SK-N-SH (cell line): ENCODE results near the gene C2CD4D. TPM values are rescaled to one million over a fixed set of nuclear protein-coding genes. Genes with fewer than 3 reads are reported as not detected.

Experiments
- CTCF ChIA-PET: fragments of 300-600, 350-600 bp; formaldehyde crosslinking; extraction: SDS; loops from one replicate; lab custom pipeline; 2021; lab: Yijun Ruan, JAX
- POLR2A ChIA-PET: fragments of 350-600 bp; sonication (Branson Sonifier 250); formaldehyde crosslinking; extraction: SDS; loops from one replicate; lab custom pipeline; 2020; ENCODE audit warnings: antibody characterized with exemption, inconsistent platforms; lab: Yijun Ruan, JAX
- DNase-seq: peaks from one replicate; pipeline ENCODE4 v3.0.0; 2012
- H2AFZ ChIP-seq: fragments of 200-600 bp; sonication (generic); 2 replicates; pipeline ENCODE4 v1.8.1; 2016; ENCODE audit warnings: antibody characterized with exemption, mild to moderate bottlenecking, low read depth
- H3F3A ChIP-seq: fragments of 200-600 bp; sonication (generic); replicated peaks from 2 replicates; pipeline ENCODE3; 2016; ENCODE audit warnings: antibody characterized with exemption, mild to moderate bottlenecking; ENCODE audit not compliant: insufficient read depth
- H3K27ac ChIP-seq, 2 experiments: fragments of 200-500 bp in 1 of 2; fragments of 200-600 bp in 1 of 2; sonication (Bioruptor generic) in 1 of 2; sonication (generic), shearing (Covaris generic) in 1 of 2; 2 replicates each; pipeline versions ENCODE4 v1.5.1 to v1.6.1; 2014 to 2016; ENCODE audit warnings: low read depth in 2 of 2, inconsistent platforms in 1 of 2, low read length in 1 of 2, mild to moderate bottlenecking in 1 of 2, mixed read lengths in 1 of 2
- H3K27me3 ChIP-seq: fragments of 200-600 bp; sonication (generic), shearing (Covaris generic); 2 replicates; pipeline ENCODE4 v1.6.1; 2016; ENCODE audit warnings: mixed run types; ENCODE audit not compliant: insufficient read depth
- H3K36me3 ChIP-seq, 2 experiments: fragments of 200-500 bp in 1 of 2; fragments of 200-600 bp in 1 of 2; sonication (Bioruptor generic) in 1 of 2; sonication (generic) in 1 of 2; replicated peaks in 1 of 2; 2 replicates each; pipeline versions ENCODE3 to v1.5.1; 2014 to 2016; ENCODE audit warnings: low read length in 1 of 2, mild to moderate bottlenecking in 1 of 2; ENCODE audit not compliant: insufficient read depth in 2 of 2, control insufficient read depth in 1 of 2
- H3K4me1 ChIP-seq, 2 experiments: fragments of 200-500 bp in 1 of 2; fragments of 200-600 bp in 1 of 2; sonication (Bioruptor generic) in 1 of 2; sonication (generic), shearing (Covaris generic) in 1 of 2; 2 replicates each; pipeline versions ENCODE4 v1.5.1 to v1.6.1; 2014 to 2016; ENCODE audit warnings: low read depth in 1 of 2, low read length in 1 of 2, mixed run types in 1 of 2; ENCODE audit not compliant: insufficient read depth in 2 of 2, control insufficient read depth in 1 of 2
- H3K4me2 ChIP-seq: fragments of 200-600 bp; sonication (generic), shearing (Covaris generic); 2 replicates; pipeline ENCODE4 v1.6.1; 2017; ENCODE audit warnings: mixed run types
- H3K4me3 ChIP-seq, 2 experiments: fragments of 200-500 bp in 1 of 2; fragments of 200-600 bp in 1 of 2; sonication (Bioruptor generic) in 1 of 2; sonication (generic), shearing (Covaris generic) in 1 of 2; 2 replicates each; pipeline versions ENCODE4 v1.5.1 to v1.8.1; 2014 to 2016; ENCODE audit warnings: low read depth in 2 of 2, inconsistent platforms in 1 of 2, low read length in 1 of 2, mild to moderate bottlenecking in 1 of 2, mixed read lengths in 1 of 2, moderate library complexity in 1 of 2
- H3K79me2 ChIP-seq: fragments of 200-600 bp; sonication (generic); 2 replicates; pipeline ENCODE4 v1.8.1; 2017; ENCODE audit warnings: mild to moderate bottlenecking; ENCODE audit not compliant: insufficient read depth
- H3K9ac ChIP-seq: fragments of 200-600 bp; sonication (generic); 2 replicates; pipeline ENCODE4 v1.6.1; 2017; ENCODE audit warnings: mixed run types
- H3K9me2 ChIP-seq: fragments of 200-600 bp; sonication (generic); 2 replicates; pipeline ENCODE4 v1.6.1; 2017; ENCODE audit warnings: mixed run types
- H3K9me3 ChIP-seq: fragments of 200-600 bp; sonication (generic); 2 replicates; pipeline ENCODE4 v1.6.1; 2017; ENCODE audit warnings: mixed run types, mild to moderate bottlenecking, moderate library complexity
- H4K20me1 ChIP-seq: fragments of 200-600 bp; sonication (generic); 2 replicates; pipeline ENCODE4 v1.6.1; 2017; ENCODE audit warnings: mild to moderate bottlenecking, mixed run types; ENCODE audit not compliant: insufficient read depth
- CTCF ChIP-seq: fragments of 200-600 bp; sonication (generic); IDR thresholded peaks from 2 replicates; pipeline ENCODE4 v1.6.1; 2017; ENCODE audit warnings: antibody characterized with exemption, mild to moderate bottlenecking, moderate library complexity
- EP300 ChIP-seq, 2 experiments: IDR thresholded peaks; 2 replicates each; pipeline versions ENCODE4 v1.4.0 to v1.6.1; 2012; ENCODE audit warnings: borderline replicate concordance in 1 of 2, low read depth in 1 of 2, low read length in 1 of 2
- EZH2phosphoT487 ChIP-seq: fragments of 200-600 bp; sonication (generic); IDR thresholded peaks from 2 replicates; pipeline ENCODE4 v1.6.1; 2017; ENCODE audit warnings: low read depth, mixed run types, mild to moderate bottlenecking, antibody characterized with exemption, moderate library complexity, borderline replicate concordance
- FOXM1 ChIP-seq: IDR thresholded peaks from 2 replicates; pipeline ENCODE4 v1.4.0; 2012; ENCODE audit warnings: low read depth, mild to moderate bottlenecking
- GATA2 ChIP-seq: sonication (generic); formaldehyde crosslinking; IDR thresholded peaks from 2 replicates; pipeline ENCODE4 v1.5.0; 2020; ENCODE audit warnings: mild to moderate bottlenecking, missing genetic modification reagents
- MAX ChIP-seq: IDR thresholded peaks from 2 replicates; pipeline ENCODE4 v1.4.0; 2012; ENCODE audit warnings: low read depth
- POLR2AphosphoS5 ChIP-seq: IDR thresholded peaks from 2 replicates; pipeline ENCODE4 v1.6.1; 2012; ENCODE audit warnings: low read depth, low read length
- TEAD4 ChIP-seq: IDR thresholded peaks from 2 replicates; pipeline ENCODE4 v1.4.0; 2012; ENCODE audit warnings: mild to moderate bottlenecking, borderline replicate concordance; ENCODE audit not compliant: insufficient read depth
- USF2 ChIP-seq: fragments of 150-350 bp; IDR thresholded peaks from 2 replicates; pipeline ENCODE4 v1.6.1; 2017; ENCODE audit warnings: antibody characterized with exemption, low read length, low read depth, borderline replicate concordance
- ZBTB33 ChIP-seq: IDR thresholded peaks from 2 replicates; pipeline ENCODE4 v1.4.0; 2012; ENCODE audit warnings: low read depth, borderline replicate concordance
- WGBS: methylation state at CpG from one replicate; pipeline ENCODE4 v1.1.6; 2017; ENCODE audit warnings: low lambda C conversion rate; 5-methylcytosine and 5-hydroxymethylcytosine counted together
- polyA plus RNA-seq, 3 experiments: library from polyadenylated mRNA; depleted of rRNA; stranded (reverse); fragments of >200 nt; gene quantifications; 2 replicates each; pipeline ENCODE4 v1.2.3, GENCODE V29; 2012

The C2CD4D gene
- polyA plus RNA-seq, 1 of the 3 experiments (the other 2 are of a cell fraction) = not detected

- no peaks in the 10 kb centered on the region for H3K79me2 ChIP-seq
- CTCF ChIA-PET = interaction anchor here (1.1 to 1.5 kb wide), 2 partner anchors 11 to 13 kb away, joined by 3 to 4 read pairs; no protein-coding TSS in a partner anchor
- no peak overlapping the region for H3K9ac ChIP-seq
- H2AFZ ChIP-seq = no peak overlapping the region
- H3K27ac ChIP-seq = no peak overlapping the region
- H3K4me3 ChIP-seq = no peak overlapping the region
- no peaks in the 10 kb centered on the region for H3K27me3 ChIP-seq
- H3K36me3 ChIP-seq = no peaks in the 10 kb centered on the region
- H3K4me2 ChIP-seq = no peak overlapping the region
- no peak for DNase-seq
- TF ChIP-seq EZH2phosphoT487 (no peak), POLR2AphosphoS5 (no peak), EP300 (IDR thresholded peaks at IDR 0.05; ENCODE audit: borderline replicate concordance in 1 of 2, low read depth in 1 of 2, low read length in 1 of 2) (no peak), MAX (no peak), USF2 (no peak), GATA2 (CRISPR knock-in tag) (no peak), TEAD4 (no peak), CTCF (no peak), FOXM1 (no peak), ZBTB33 (no peak)
- 55% methylated on average over 6 of the region's 7 CpGs for WGBS
- H4K20me1 ChIP-seq = no peaks in the 10 kb centered on the region
- H3K9me2 ChIP-seq = no peaks in the 10 kb centered on the region
- POLR2A ChIA-PET = no interaction called here
- H3K4me1 ChIP-seq = no peaks in the 10 kb centered on the region; a peak in 1 of 4 replicates
- no peaks in the 10 kb centered on the region for H3F3A ChIP-seq
- H3K9me3 ChIP-seq = no peaks in the 10 kb centered on the region
These were observed 21.0 kb upstream of the C2CD4D start for GRCh38 chr1:151860504-151861187.
